NCI-H1092 treated with DMSO at 0.1 percent for 48 hours (cell line): ENCODE measurements around the gene SHC1.
A peak's percentile ranks its signal among the peaks of the same experiment; 100 is the strongest.

Experiments used
- DNase-seq: peaks from one replicate; lab custom pipeline; 2025; lab: John Stamatoyannopoulos, UW

Gene SHC1

GRCh38 chr1:154970631-154971340 is at the start of gene SHC1:
SHC1 (minus strand) TSS chr1:154970747; CDS start chr1:154970526, 221 bp downstream.
- DNase-seq, result no peak

DNA sequence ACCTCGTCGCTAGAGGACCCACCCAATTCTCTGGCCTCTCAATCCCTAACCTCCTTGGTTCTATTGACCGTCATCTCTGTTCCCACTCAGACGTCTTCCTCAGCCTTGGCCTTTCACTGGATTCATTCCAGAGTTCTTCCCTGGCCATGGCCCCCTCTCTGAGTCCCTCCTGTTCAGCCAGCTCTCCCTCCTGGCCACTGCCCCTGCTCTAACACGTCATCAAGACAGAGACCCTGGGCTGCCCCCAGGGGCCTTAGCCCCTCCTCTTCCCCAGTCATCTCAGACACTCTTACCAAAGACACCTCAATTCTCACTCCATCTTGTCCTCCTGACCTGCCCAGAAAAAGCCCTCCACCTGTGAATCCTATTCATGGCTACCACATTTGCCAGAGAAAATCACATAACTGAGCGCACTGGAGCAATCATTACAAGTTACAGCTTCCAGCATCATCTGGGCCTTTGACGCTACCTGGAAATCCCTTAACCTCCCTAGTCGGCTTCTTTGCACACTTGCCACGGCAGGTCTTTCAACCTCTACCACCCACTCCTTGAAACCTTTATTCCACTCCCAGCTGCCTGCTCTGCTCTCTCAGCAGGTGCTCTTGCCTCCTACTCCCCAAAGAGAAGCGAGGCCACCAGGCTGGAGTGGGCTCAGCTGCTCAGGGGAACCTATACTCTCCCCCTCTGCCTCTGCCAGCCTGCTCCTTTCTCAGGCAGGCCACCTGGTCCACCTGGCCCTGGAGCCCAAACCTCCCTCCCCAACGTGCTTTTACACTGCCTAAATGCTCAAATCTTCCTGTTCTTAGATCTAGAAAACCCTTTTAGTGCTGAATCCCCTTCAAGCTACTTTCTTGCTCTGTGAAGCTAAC is 49.1 kb upstream of the SHC1 start:
- peak; percentile 12 for DNase-seq

GRCh38 chr1:155018617-155019348 is 48.2 kb upstream of the SHC1 start:
- DNase-seq, result no peak

GRCh38 chr1:155017946-155018316 is 47.4 kb upstream of the SHC1 start:
- DNase-seq, result no peak

DNA sequence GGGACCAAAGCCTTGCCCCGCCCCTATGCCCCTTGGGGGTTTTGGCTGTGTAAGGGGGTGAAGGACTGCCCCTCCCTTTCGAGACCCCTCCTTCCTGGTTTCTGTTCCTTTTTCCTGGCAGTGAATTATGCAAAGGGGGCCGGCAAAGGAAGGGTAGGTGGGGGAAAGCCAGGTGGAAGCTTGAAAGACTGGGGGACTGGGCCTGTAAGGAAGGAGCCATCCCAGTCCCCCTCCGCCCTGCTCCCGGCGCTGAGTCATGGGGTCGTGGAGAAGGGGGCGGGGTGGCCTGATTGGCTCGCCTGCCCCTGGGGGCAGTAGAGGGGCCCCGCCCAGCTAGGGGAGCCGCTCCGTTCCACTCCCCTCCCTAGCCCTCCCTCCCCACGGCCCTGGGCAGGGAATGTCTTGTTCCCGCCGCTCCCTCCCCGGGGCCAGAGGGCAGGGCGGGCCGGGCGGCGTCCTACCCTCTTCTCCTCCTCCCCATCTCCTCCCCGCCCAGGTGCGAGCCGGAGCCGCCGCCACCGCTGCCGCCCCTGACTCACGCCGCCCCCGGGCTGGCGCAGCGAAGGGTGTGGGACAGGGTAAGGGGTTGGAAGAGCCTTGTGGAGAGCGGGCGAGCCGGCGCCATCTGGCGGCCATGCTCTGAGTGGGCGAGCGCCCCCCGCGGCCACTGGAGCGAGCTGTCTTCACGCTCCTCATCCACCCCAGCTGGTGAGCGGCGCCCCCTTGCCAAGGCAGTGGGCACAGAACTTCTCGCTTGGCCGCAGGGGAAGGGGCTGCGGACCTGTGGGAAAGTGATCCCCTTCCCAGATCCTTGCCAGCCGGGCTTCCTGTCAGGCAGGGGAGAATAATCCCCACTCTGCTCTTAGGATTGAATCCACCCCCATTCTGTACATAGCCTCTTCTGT is 46.7 kb upstream of the SHC1 start:
- peak; percentile 63 for DNase-seq

- no peak for DNase-seq
Measured at GRCh38 chr1:155016231-155016831, 45.8 kb upstream of the SHC1 start.

DNA sequence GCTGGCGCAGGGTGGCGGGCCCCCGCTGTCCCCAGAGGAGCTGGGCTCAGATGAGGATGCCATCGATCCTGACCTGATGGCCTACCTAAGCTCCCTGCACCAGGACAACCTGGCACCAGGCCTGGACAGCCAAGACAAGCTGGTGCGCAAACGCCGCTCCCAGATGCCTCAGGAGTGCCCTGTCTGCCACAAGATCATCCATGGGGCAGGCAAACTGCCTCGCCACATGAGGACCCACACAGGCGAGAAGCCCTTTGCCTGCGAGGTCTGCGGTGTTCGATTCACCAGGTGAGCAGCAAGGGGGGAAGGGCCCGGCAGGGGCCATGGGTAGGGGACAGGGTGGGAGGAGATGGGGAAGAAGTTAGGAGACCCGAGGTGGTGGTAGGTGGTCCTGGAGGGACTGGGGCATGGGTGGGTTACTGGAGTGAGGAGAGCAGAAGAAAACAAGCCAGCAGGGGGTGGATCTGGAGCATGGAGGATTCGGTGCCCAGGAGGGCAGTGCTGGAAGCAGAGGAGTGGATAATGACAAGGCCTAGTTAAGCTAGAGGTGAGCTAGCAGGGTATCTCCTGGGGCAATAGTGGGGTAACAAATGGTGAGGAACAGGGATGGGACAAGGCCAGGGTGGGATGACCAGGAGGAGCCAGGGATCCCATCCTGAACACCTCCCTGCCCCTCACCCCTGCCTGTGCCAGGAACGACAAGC is 45.1 kb upstream of the SHC1 start:
- no peak for DNase-seq

- no peak for DNase-seq
Measured at GRCh38 chr1:155014709-155015508, 44.4 kb upstream of the SHC1 start.

GRCh38 chr1:155013632-155014031 is 43.1 kb upstream of the SHC1 start:
- DNase-seq, result no peak

DNA sequence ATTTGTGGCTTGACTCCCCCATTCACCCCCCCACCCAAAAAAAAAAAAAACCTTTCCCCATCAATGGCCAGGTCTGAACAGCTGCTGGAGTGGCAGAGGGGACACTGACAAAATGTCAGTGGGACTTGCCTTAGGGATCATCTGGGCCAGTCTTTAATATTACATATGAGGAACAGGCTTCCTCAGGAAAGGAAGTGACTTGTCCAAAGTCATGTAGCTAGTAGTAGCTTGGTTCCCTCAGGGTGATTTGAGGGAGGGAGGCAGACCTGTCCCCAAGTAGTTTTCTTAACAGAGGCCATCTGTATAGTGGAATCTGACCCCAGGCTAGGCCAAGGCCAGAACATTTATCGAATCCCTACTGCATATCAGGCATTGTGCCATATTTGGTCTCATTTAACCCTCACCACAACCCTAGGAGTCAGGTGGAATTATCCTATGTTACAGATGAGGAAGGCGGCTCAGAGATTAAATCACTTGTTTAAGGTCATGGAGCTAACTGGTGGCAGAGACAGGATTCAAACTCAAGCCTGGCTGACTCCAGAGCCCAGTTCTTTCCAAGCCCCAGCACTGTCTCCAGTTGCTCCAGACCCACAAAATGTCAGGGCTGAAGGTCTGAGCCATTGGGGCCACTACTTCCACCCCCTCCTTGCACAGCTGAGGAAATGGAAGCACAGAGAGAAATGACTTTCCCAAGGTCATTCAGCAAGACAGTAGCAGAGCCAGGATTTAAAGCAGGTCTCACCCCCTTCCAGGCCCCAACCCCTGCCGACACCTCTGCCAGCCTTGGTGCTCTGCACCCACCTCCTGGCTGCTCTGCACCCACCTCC is 42.4 kb upstream of the SHC1 start:
- no peak for DNase-seq

DNA sequence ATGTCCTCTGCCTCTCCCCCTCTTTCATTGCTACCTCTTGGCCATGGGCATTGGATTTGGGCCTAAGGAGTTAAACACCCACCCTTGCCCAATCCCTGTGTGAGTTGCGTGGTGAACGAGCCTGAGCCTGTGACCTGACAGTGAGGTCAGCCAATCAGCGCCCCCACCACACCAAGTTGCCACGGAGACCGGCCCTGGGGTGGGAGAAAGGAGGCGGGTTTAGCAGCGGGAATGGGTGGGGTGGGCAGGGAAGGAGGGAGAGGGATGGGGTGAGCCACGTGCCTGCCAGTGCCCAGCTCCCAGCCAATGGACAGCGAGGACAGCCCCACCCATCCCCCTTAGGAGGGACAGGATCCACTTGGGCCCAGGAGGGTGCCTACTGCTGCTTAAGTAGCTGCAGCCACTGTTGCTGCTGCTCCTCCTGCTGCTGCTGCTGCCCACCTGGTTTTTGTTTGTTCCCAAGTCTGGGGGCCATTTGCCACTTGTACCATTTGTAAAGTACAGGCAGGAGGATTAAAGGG is 41.5 kb upstream of the SHC1 start:
- peak; percentile 70 for DNase-seq

DNA sequence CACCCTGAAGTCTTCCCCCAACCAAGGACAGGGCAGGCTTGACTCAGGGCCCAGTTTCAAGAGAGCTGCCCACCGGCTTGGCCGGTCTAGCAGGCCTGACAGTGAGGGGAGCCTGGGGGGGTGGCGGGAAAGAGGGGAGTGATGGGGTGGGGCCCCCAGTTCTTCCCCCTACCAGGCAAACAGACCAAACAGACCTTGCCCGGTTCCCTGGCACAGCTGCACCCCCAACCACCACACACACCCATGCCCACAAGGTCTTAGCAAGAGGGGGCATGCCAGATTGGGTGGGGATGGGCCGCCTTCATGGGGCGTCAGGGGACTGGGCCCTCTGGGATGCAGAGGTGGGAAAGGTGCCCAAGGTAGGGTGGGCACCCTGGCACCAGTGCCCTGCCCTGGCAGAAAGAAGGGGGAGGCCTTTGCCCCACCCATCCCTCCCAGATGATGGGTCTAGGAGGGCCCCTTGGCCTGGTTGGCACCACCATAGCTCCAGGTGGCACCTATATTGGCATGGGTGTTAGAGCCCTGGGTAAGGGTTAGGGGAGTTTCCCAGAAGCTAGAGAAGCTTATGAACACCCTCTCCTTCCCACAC is 41.0 kb upstream of the SHC1 start:
- no peak for DNase-seq

DNA sequence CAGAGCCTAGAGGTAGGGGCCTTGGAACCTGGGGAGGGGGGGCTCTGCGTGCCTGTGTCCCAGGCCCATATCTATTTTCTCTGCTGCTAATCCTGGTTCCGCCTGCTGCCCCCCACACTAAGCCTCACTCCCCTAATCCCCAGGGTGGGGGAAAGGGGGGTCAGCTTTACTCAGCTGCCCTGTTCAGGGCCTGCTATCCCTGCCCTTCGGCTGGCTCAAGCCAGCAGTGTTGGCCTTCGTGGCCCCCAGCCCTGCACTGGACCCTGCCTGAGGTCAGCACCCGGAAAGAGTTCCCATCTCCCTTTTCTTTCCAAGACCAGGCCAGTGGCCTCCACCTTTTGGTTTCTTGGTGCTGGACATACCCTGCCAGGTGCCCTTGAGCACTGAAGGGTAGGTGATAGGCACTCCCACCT is 40.5 kb upstream of the SHC1 start:
- no peak for DNase-seq

DNA sequence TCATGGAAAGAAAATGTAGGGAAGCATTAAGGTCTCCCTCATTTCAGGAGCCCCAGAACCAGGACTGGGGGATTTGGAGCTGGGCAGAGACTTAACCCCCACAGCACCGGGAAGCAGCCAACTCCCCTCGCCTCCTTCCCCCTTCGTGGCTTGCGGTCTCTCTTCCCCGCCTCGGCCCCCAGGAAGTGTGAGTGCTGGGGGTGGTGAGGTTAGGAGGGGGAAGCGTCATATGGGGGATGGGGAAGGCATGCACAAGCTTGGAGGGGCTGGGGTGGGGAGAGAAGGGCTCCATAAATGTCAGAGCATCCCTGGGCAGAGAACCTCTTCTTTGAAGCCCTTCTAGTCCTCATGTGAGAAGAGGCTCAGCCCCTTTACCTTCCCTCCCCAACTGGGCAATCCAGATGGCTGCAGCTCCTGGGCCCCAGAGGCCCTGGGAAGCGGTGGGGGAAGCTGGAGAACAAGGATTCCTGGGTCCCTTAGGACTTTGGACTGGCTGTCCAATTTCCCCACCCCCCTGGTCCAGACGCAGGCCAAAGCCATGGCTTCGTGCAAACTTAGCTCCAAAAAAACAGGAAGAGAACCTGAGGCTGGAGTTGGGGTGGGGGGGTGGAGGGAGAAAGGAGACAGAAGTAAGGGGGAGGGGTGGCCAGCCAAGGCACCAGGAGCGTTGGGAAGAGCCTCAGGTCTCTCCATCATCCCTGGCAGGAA is 39.8 kb upstream of the SHC1 start:
- DNase-seq, result no peak

- DNase-seq, result no peak
Measured at GRCh38 chr1:155009742-155010141, 39.2 kb upstream of the SHC1 start.

DNA sequence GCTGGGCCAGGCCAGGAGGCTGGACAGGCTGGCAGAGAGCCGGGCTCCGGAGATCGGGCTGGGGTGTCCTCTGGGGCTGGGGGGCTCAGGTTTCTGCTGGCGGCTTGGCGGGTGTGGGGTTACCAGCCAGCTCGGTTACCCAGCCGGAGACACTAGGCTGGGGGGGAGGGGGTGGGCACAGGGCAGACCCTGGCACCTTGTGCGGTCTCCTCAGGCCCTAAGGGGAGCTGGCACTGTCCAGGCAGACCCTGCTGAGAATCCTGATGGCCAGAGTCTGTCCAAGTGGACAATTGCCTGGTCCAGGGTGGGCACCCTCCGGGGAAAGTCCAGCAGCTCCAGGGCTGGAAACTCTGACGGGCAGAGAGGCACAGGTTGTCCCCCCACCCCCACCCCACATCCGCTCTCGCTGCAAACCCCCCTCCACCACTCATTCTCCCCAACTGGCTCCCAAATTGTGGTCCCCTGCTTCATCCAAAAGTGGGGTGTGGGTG is 38.7 kb upstream of the SHC1 start:
- no peak for DNase-seq
